Activated CD8-positive, alpha-beta memory T cell treated with anti-CD3 and anti-CD28 coated beads, Interleukin-2, amount 10 ng/mL, durations not matched to agents 7 days and 5 days (primary cell): ENCODE data around the gene EXOC3L4. TPM values are rescaled to one million over a fixed set of nuclear protein-coding genes. Genes with fewer than 3 reads are reported as not detected.

Source experiments
- total RNA-seq, 2 experiments: library from RNA; stranded (reverse); gene quantifications; one replicate each; pipeline ENCODE4 v1.2.3, GENCODE V29; 2021

The EXOC3L4 gene
- total RNA-seq, 2 experiments from 2014 or later = not detected

Other genes starting within 250 kb of the EXOC3L4 start
- gene AMN, start 172.1 kb upstream of the EXOC3L4 start, total RNA-seq = under 1 TPM; 0.35 to 0.53 TPM
- under 1 TPM; 0.35 to 0.56 TPM for gene CDC42BPB, start 37.2 kb upstream of the EXOC3L4 start, total RNA-seq
- gene LBHD2, start 10.5 kb upstream of the EXOC3L4 start, total RNA-seq = not detected
- 1 to 10 TPM in 1 of 2 experiments, not detected in 1; 2.1 TPM for gene TNFAIP2, start 28.7 kb downstream of the EXOC3L4 start, total RNA-seq
- gene EIF5, start 239.5 kb downstream of the EXOC3L4 start, total RNA-seq = 100 to 1,000 TPM; 187 to 255 TPM